SIG-M5 treated with dmso at 0.1 percent for 504 hours (cell line): Measurements from ENCODE around the gene MGST3.
"Not testable (repeated sequence)": the region's sequence is repeated elsewhere in the genome, so short reads cannot be mapped to it uniquely, and the experiment has no call there.

ENCODE experiments used
- DNase-seq: peaks from one replicate; lab custom pipeline; 2025; ENCODE audit not compliant: unreplicated experiment; lab: John Stamatoyannopoulos, UW

MGST3 gene

GRCh38 chr1:165697491-165697880, 66.5 kb downstream of the MGST3 start:
- no peak for DNase-seq

DNA sequence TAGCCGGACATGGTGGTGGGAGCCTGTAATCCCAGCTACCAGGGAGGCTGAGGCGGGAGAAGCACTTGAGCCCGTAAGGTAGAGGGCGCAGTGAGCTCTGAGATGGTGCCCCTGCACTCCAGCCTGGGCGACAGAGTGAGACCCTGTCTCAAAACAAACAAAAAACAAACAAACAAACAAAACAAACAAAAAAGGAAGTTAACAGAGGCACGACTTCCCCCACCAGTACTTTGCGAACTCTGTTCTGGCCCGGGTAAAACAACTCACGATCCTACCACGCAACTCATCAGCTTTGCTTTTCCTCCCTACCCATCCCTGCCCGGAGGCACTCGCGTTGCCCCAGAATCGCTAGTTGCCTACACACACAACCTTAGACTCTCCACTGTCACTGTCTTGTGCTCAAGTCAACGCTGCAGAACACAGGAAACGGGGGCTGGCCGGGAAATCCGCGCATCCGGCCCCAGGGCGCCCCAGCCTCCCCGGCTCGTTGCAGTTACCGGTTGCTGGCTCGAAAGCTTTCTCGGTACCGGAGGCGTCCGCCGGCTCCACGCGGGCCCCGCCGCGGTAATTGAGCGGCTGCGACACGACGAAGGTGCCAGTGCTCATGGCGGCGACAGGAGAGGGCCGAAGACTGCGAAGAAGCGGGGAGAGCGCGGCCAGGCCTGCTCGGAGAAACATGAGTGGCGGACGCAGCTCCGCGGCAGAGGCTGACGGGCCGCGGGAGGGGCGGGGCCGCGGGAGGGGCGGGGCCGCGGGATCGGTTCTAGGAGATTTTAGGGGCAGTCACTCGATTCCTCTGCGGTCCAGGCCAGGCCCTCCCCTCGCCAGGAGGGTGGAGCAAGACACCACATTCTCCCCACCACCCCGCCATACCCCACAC, 67.1 kb downstream of the MGST3 start, which contains the start of gene ALDH9A1:
TSS of gene ALDH9A1 (minus strand) at position 682 of the 880 bp plus-strand sequence. CDS start at position 678, 4 bp downstream.
- peak; percentile 98 for DNase-seq

DNA sequence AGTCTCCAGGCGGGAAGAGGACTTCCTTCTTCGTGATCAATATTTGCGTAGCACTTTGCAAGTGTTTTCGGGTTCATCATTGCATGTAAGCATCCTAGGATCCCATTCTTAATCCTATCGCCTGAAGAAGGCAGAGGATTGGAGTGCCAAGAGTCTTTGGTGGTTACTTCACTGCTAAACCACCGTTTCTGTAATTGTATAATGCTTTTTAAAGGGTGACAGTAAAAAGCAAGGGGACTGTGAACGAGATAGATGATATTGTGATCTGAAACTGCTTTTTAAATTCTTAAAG, 67.7 kb downstream of the MGST3 start:
- DNase-seq = no peak

GRCh38 chr1:165699577-165699976, 68.5 kb downstream of the MGST3 start:
- DNase-seq = no peak

DNA sequence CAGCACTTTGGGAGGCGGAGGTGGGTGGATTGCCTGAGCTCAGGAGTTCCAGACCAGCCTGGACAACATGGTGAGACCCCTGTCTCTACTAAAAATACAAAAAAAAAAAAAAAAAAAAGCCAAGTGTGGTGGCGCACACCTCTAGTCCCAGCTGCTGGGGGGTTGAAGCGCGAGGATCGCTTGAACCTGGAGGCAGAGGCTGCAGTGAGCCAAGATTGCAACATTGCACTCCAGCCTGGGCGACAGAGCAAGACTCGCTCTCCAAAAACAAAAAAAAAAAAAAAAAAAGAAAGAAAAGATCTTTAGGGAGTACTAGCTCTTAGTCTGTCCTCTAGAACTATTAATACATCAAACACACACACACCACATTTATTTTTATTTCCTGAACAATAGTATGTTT, 70.9 kb downstream of the MGST3 start:
- not testable (repeated sequence) for DNase-seq

- no peak for DNase-seq
Observed at GRCh38 chr1:165703648-165704047, 72.6 kb downstream of the MGST3 start.
